Left ventricle myocardium inferior (tissue), 1 donor: ENCODE data around the gene QSOX2. TPM values are rescaled to one million over a fixed set of nuclear protein-coding genes. Genes with fewer than 3 reads are reported as not detected.

ENCODE experiments used
- DNase-seq: peaks from one replicate; pipeline ENCODE4 v3.0.0-alpha.2; 2020
- H3K27ac ChIP-seq: fragments of 200-600 bp; replicated peaks from 2 replicates; pipeline ENCODE4 v1.8.0; 2021
- H3K27me3 ChIP-seq: fragments of 200-600 bp; 2 replicates; pipeline ENCODE4 v1.8.0; 2021; ENCODE audit warnings: low read depth
- H3K36me3 ChIP-seq: fragments of 200-600 bp; 2 replicates; pipeline ENCODE4 v1.8.0; 2021
- H3K4me1 ChIP-seq: fragments of 200-600 bp; 2 replicates; pipeline ENCODE4 v1.8.0; 2021
- H3K4me3 ChIP-seq: fragments of 200-600 bp; 2 replicates; pipeline ENCODE4 v1.8.0; 2021; ENCODE audit warnings: mild to moderate bottlenecking, moderate library complexity
- H3K9me3 ChIP-seq: fragments of 200-600 bp; replicated peaks from 2 replicates; pipeline ENCODE4 v1.8.0; 2021
- CTCF ChIP-seq: fragments of 200-600 bp; IDR thresholded peaks from 2 replicates; pipeline ENCODE4 v1.8.0; 2021; ENCODE audit warnings: antibody characterized with exemption, mild to moderate bottlenecking, borderline replicate concordance
- intact Hi-C: fragments of 100-400 bp; cut with micrococcal nuclease; formaldehyde crosslinking; loops from one replicate; pipeline ENCODE4 v1.11.0; 2022
- total RNA-seq: library from RNA; stranded (reverse); fragmentation: NEBNext Ultra II Directional; extraction: Animal tissue kit (Norgen Biotek cat#: 25700); gene quantifications from one replicate; pipeline ENCODE4 v1.2.1, GENCODE V29; 2021
- donor health status: DM: no; HTN: yes; CAD: no; lungs with severe emphysema.

Gene QSOX2
- total RNA-seq, 1 donor from 2014 or later = 8.0 TPM

- no peak overlapping the region for H3K4me3 ChIP-seq
- no peak for TF ChIP-seq CTCF
- no peaks in the 10 kb centered on the region for H3K9me3 ChIP-seq
- no peaks in the 10 kb centered on the region for H3K4me1 ChIP-seq
- H3K27ac ChIP-seq = no peak overlapping the region
- no peaks in the 10 kb centered on the region for H3K36me3 ChIP-seq
- DNase-seq = no peak
- intact Hi-C loops = no loop called here
- peaks cover 59% of the 10 kb centered on the region for H3K27me3 ChIP-seq
Observed at GRCh38 chr9:136260936-136261472, 15.4 kb upstream of the QSOX2 start.

- Histone ChIP-seq H3K27ac (no peak overlapping the region), H3K4me1 (no peaks in the 10 kb centered on the region), H3K9me3 (no peaks in the 10 kb centered on the region), H3K36me3 (no peaks in the 10 kb centered on the region), H3K4me3 (no peak overlapping the region), H3K27me3 (peaks cover 64% of the 10 kb centered on the region)
- no peak for DNase-seq
- intact Hi-C loops = no loop called here
- no peak for TF ChIP-seq CTCF
Observed at GRCh38 chr9:136260521-136260920, 14.9 kb upstream of the QSOX2 start.

GRCh38 chr9:136259836-136260235 lies 14.2 kb upstream of the QSOX2 start:
- H3K4me3 ChIP-seq = no peak overlapping the region
- TF ChIP-seq CTCF = no peak
- no peak overlapping the region for H3K27ac ChIP-seq
- no peaks in the 10 kb centered on the region for H3K36me3 ChIP-seq
- H3K9me3 ChIP-seq = no peaks in the 10 kb centered on the region
- no peak for DNase-seq
- H3K27me3 ChIP-seq = peaks cover 70% of the 10 kb centered on the region
- intact Hi-C loops = no loop called here
- H3K4me1 ChIP-seq = peaks cover 3% of the 10 kb centered on the region

- peaks cover 74% of the 10 kb centered on the region for H3K27me3 ChIP-seq
- H3K9me3 ChIP-seq = no peaks in the 10 kb centered on the region
- intact Hi-C loops = no loop called here
- TF ChIP-seq CTCF = no peak
- H3K36me3 ChIP-seq = no peaks in the 10 kb centered on the region
- H3K4me3 ChIP-seq = no peak overlapping the region
- peaks cover 6% of the 10 kb centered on the region for H3K4me1 ChIP-seq
- DNase-seq = no peak
- no peak overlapping the region for H3K27ac ChIP-seq
Observed at GRCh38 chr9:136259517-136259813, 13.9 kb upstream of the QSOX2 start.

- H3K9me3 ChIP-seq = no peaks in the 10 kb centered on the region
- no peak overlapping the region for H3K27ac ChIP-seq
- H3K36me3 ChIP-seq = no peaks in the 10 kb centered on the region
- intact Hi-C loops = no loop called here
- no peak for DNase-seq
- peaks cover 75% of the 10 kb centered on the region for H3K27me3 ChIP-seq
- peaks cover 8% of the 10 kb centered on the region for H3K4me1 ChIP-seq
- no peak overlapping the region for H3K4me3 ChIP-seq
- no peak for TF ChIP-seq CTCF
Observed at GRCh38 chr9:136258786-136259516, 13.3 kb upstream of the QSOX2 start.
